Measurements from ENCODE around the gene IKZF3. TPM values are rescaled to one million over a fixed set of nuclear protein-coding genes. Genes with fewer than 3 reads are reported as not detected.

The IKZF3 gene
- polyA plus RNA-seq, 1 of the 3 experiments (the other 2 are of a cell fraction) = not detected

DNA sequence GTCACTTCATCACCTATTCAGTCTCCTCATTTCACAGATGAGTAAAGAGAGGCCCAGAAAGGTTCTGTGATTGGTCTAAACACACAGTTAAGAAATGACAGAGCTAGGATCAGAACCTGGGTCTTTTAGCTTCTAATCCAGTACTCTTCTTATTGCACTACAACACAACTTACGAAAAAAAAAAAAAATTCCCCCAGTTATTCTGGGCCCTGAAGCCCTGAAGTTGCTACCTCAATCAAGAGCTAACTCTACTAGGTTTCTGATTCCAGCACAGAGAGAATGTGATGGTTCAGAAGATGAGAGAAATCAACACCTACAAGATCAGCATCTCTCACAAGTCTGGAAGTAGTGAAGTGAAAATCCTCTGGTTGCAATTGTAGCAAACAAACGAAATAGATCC, 89.1 kb downstream of the IKZF3 start (continued):
- no peak for TF ChIP-seq YY1 (IDR thresholded peaks at IDR 0.05; ENCODE audit: low read depth)
- TF ChIP-seq EP300 (IDR thresholded peaks at IDR 0.05; ENCODE audit: borderline replicate concordance in 1 of 2, low read depth in 1 of 2, low read length in 1 of 2) = no peak
- no peak for TF ChIP-seq GABPA (IDR thresholded peaks at IDR 0.05; ENCODE audit: low read depth)
- TF ChIP-seq, protein P1, sequence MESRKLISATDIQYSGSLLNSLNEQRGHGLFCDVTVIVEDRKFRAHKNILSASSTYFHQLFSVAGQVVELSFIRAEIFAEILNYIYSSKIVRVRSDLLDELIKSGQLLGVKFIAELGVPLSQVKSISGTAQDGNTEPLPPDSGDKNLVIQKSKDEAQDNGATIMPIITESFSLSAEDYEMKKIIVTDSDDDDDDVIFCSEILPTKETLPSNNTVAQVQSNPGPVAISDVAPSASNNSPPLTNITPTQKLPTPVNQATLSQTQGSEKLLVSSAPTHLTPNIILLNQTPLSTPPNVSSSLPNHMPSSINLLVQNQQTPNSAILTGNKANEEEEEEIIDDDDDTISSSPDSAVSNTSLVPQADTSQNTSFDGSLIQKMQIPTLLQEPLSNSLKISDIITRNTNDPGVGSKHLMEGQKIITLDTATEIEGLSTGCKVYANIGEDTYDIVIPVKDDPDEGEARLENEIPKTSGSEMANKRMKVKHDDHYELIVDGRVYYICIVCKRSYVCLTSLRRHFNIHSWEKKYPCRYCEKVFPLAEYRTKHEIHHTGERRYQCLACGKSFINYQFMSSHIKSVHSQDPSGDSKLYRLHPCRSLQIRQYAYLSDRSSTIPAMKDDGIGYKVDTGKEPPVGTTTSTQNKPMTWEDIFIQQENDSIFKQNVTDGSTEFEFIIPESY (IDR thresholded peaks at IDR 0.05; ENCODE audit: borderline replicate concordance, low read depth) = no peak

DNA sequence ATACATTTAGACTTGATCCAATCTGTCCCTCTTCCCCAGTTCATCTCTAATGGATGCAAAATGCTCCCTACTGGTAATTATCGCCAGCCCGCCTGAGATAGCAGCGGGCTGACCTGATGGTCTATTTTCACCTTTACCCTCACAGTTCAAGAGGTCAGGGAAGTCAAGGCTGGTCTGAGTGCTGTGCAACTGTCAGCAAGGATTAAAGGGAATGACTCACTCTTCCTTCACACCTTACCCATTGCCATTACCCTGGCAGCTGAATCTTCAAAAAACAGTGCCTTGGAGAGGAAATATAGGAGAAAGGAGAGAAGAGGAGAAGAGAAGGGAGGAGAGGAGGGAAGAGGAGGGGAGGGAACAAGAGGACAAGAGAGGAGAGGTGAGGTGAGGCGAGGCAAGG, 90.1 kb downstream of the IKZF3 start:
- CTCF ChIA-PET = no interaction called here
- POLR2A ChIA-PET = no interaction called here

More for the DNA sequence above, 90.1 kb downstream of the IKZF3 start:
- Histone ChIP-seq H3K79me2 (ENCODE audit: insufficient read depth) (no peaks in the 10 kb centered on the region), H3K27me3 (ENCODE audit: insufficient read depth) (peaks cover 93% of the 10 kb centered on the region), H3K9ac (no peak overlapping the region), H3K9me2 (no peaks in the 10 kb centered on the region), H3K4me3 (ENCODE audit: low read depth in 2 of 2, low read length in 1 of 2) (no peak overlapping the region), H3K27ac (ENCODE audit: low read depth in 2 of 2, low read length in 1 of 2) (no peak overlapping the region), H3K9me3 (no peaks in the 10 kb centered on the region), H3K36me3 (replicated peaks in 1 of 2; ENCODE audit: control insufficient read depth in 1 of 2, insufficient read depth in 2 of 2, low read length in 1 of 2) (no peaks in the 10 kb centered on the region), H2AFZ (ENCODE audit: low read depth) (no peak overlapping the region), H3F3A (replicated peaks; ENCODE audit: insufficient read depth) (no peaks in the 10 kb centered on the region), H3K4me1 (ENCODE audit: control insufficient read depth in 1 of 2, insufficient read depth in 2 of 2, low read depth in 1 of 2, low read length in 1 of 2) (no peaks in the 10 kb centered on the region), H4K20me1 (ENCODE audit: insufficient read depth) (no peaks in the 10 kb centered on the region), H3K4me2 (no peak overlapping the region)
- TF ChIP-seq, protein P2, sequence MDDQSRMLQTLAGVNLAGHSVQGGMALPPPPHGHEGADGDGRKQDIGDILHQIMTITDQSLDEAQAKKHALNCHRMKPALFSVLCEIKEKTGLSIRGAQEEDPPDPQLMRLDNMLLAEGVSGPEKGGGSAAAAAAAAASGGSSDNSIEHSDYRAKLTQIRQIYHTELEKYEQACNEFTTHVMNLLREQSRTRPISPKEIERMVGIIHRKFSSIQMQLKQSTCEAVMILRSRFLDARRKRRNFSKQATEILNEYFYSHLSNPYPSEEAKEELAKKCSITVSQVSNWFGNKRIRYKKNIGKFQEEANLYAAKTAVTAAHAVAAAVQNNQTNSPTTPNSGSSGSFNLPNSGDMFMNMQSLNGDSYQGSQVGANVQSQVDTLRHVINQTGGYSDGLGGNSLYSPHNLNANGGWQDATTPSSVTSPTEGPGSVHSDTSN (IDR thresholded peaks at IDR 0.05) = no peak
- TF ChIP-seq, protein P3, sequence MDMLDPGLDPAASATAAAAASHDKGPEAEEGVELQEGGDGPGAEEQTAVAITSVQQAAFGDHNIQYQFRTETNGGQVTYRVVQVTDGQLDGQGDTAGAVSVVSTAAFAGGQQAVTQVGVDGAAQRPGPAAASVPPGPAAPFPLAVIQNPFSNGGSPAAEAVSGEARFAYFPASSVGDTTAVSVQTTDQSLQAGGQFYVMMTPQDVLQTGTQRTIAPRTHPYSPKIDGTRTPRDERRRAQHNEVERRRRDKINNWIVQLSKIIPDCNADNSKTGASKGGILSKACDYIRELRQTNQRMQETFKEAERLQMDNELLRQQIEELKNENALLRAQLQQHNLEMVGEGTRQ (IDR thresholded peaks at IDR 0.05; ENCODE audit: borderline replicate concordance, low read depth, low read length) = no peak
- TF ChIP-seq ELF1 (IDR thresholded peaks at IDR 0.05) = no peak
- no peak for TF ChIP-seq POLR2AphosphoS5 (IDR thresholded peaks at IDR 0.05; ENCODE audit: low read depth, low read length)
- TF ChIP-seq TCF12 (IDR thresholded peaks at IDR 0.05) = no peak
- TF ChIP-seq, protein P4, sequence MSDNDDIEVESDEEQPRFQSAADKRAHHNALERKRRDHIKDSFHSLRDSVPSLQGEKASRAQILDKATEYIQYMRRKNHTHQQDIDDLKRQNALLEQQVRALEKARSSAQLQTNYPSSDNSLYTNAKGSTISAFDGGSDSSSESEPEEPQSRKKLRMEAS (IDR thresholded peaks at IDR 0.05; ENCODE audit: low read depth) = no peak
- TF ChIP-seq, protein P5, sequence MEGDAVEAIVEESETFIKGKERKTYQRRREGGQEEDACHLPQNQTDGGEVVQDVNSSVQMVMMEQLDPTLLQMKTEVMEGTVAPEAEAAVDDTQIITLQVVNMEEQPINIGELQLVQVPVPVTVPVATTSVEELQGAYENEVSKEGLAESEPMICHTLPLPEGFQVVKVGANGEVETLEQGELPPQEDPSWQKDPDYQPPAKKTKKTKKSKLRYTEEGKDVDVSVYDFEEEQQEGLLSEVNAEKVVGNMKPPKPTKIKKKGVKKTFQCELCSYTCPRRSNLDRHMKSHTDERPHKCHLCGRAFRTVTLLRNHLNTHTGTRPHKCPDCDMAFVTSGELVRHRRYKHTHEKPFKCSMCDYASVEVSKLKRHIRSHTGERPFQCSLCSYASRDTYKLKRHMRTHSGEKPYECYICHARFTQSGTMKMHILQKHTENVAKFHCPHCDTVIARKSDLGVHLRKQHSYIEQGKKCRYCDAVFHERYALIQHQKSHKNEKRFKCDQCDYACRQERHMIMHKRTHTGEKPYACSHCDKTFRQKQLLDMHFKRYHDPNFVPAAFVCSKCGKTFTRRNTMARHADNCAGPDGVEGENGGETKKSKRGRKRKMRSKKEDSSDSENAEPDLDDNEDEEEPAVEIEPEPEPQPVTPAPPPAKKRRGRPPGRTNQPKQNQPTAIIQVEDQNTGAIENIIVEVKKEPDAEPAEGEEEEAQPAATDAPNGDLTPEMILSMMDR (IDR thresholded peaks at IDR 0.05) = no peak
- TF ChIP-seq FOXM1 (IDR thresholded peaks at IDR 0.05; ENCODE audit: low read depth) = no peak
- no peak for TF ChIP-seq SIN3A (IDR thresholded peaks at IDR 0.05; ENCODE audit: borderline replicate concordance, low read depth, low read length)
- no peak for TF ChIP-seq FOSL2 (IDR thresholded peaks at IDR 0.05; ENCODE audit: borderline replicate concordance, low read depth)
- TF ChIP-seq, protein P6, sequence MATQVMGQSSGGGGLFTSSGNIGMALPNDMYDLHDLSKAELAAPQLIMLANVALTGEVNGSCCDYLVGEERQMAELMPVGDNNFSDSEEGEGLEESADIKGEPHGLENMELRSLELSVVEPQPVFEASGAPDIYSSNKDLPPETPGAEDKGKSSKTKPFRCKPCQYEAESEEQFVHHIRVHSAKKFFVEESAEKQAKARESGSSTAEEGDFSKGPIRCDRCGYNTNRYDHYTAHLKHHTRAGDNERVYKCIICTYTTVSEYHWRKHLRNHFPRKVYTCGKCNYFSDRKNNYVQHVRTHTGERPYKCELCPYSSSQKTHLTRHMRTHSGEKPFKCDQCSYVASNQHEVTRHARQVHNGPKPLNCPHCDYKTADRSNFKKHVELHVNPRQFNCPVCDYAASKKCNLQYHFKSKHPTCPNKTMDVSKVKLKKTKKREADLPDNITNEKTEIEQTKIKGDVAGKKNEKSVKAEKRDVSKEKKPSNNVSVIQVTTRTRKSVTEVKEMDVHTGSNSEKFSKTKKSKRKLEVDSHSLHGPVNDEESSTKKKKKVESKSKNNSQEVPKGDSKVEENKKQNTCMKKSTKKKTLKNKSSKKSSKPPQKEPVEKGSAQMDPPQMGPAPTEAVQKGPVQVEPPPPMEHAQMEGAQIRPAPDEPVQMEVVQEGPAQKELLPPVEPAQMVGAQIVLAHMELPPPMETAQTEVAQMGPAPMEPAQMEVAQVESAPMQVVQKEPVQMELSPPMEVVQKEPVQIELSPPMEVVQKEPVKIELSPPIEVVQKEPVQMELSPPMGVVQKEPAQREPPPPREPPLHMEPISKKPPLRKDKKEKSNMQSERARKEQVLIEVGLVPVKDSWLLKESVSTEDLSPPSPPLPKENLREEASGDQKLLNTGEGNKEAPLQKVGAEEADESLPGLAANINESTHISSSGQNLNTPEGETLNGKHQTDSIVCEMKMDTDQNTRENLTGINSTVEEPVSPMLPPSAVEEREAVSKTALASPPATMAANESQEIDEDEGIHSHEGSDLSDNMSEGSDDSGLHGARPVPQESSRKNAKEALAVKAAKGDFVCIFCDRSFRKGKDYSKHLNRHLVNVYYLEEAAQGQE (IDR thresholded peaks at IDR 0.05; ENCODE audit: low read depth, low read length) = no peak
- TF ChIP-seq, protein P7, sequence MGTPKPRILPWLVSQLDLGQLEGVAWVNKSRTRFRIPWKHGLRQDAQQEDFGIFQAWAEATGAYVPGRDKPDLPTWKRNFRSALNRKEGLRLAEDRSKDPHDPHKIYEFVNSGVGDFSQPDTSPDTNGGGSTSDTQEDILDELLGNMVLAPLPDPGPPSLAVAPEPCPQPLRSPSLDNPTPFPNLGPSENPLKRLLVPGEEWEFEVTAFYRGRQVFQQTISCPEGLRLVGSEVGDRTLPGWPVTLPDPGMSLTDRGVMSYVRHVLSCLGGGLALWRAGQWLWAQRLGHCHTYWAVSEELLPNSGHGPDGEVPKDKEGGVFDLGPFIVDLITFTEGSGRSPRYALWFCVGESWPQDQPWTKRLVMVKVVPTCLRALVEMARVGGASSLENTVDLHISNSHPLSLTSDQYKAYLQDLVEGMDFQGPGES (IDR thresholded peaks at IDR 0.05; ENCODE audit: low read depth, low read length) = no peak
- no peak for TF ChIP-seq GATA2 (CRISPR knock-in tag; IDR thresholded peaks at IDR 0.05)
- TF ChIP-seq NFIC (IDR thresholded peaks at IDR 0.05; ENCODE audit: borderline replicate concordance) = no peak
- TF ChIP-seq FOXJ3 (CRISPR knock-in tag; IDR thresholded peaks at IDR 0.05) = no peak
- no peak for TF ChIP-seq EZH2phosphoT487 (IDR thresholded peaks at IDR 0.05; ENCODE audit: borderline replicate concordance, low read depth)
- no peak for DNase-seq
- WGBS (ENCODE audit: low lambda C conversion rate) = 44% methylated on average over 4 of the region's 4 CpGs

All from SK-N-SH (cell line).